Measurements from ENCODE around the gene PROC. TPM values are rescaled to one million over a fixed set of nuclear protein-coding genes. Genes with fewer than 3 reads are reported as not detected.

PROC gene
- total RNA-seq, 4 donors from 2014 or later: 1.3 to 6.3 (median 1.6) TPM; not detected in 1

DNA sequence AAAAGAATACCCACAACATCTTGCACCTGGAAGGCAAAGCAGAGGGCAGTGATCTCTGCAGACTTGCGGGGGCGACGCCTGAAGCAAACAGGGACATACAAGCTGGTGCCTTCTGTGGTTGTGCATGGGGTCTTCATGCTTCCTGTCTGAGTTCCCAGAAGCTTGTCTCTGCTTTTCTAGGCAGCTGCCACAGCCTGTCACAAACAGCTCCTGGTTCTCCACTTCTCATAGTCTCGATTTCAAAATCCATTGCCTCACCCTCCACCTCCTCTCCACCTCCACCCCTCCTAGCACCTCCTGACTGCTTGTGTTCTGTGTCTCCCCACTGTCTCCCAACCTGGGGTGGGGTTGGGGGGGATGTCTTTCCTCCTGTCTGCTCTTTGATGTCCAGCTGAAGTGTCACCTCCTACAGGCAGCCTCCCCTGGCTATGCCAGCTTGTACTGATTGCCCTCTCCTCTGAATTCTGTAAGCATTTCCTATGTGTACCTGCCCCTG, 1.7 kb upstream of the PROC start:
- peak overlapping the region; percentile 34 to 63 (median 57) for H3K4me3 ChIP-seq
- H3K27me3 ChIP-seq: no peaks in the 10 kb centered on the region
- H3K36me3 ChIP-seq: no peaks in the 10 kb centered on the region
- no peaks in the 10 kb centered on the region for H3K9me3 ChIP-seq
- TF ChIP-seq POLR2A (IDR thresholded peaks at IDR 0.05): no peak
- TF ChIP-seq, protein P1, sequence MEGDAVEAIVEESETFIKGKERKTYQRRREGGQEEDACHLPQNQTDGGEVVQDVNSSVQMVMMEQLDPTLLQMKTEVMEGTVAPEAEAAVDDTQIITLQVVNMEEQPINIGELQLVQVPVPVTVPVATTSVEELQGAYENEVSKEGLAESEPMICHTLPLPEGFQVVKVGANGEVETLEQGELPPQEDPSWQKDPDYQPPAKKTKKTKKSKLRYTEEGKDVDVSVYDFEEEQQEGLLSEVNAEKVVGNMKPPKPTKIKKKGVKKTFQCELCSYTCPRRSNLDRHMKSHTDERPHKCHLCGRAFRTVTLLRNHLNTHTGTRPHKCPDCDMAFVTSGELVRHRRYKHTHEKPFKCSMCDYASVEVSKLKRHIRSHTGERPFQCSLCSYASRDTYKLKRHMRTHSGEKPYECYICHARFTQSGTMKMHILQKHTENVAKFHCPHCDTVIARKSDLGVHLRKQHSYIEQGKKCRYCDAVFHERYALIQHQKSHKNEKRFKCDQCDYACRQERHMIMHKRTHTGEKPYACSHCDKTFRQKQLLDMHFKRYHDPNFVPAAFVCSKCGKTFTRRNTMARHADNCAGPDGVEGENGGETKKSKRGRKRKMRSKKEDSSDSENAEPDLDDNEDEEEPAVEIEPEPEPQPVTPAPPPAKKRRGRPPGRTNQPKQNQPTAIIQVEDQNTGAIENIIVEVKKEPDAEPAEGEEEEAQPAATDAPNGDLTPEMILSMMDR (IDR thresholded peaks at IDR 0.05): no peak
- peak in 1 of 3 donors; percentile 38 for DNase-seq
- H3K4me1 ChIP-seq: peaks cover 0 to 19% (median 6%) of the 10 kb centered on the region in 4 donors
- H3K27ac ChIP-seq: peak overlapping the region in 2 of 4 donors; percentile 48 to 70

DNA sequence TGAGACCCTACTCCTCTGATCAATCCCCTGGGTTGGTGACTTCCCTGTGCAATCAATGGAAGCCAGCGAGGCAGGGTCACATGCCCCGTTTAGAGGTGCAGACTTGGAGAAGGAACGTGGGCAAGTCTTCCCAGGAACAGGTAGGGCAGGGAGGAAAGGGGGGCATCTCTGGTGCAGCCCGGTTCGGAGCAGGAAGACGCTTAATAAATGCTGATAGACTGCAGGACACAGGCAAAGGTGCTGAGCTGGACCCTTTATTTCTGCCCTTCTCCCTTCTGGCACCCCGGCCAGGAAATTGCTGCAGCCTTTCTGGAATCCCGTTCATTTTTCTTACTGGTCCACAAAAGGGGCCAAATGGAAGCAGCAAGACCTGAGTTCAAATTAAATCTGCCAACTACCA, 821 bp upstream of the PROC start:
- H3K4me3 ChIP-seq: no peak overlapping the region
- no peaks in the 10 kb centered on the region for H3K36me3 ChIP-seq
- H3K4me1 ChIP-seq: peaks cover 0 to 15% (median 6%) of the 10 kb centered on the region in 4 donors
- DNase-seq: peak in 1 of 3 donors; percentile 38
- H3K27ac ChIP-seq: no peak overlapping the region
- H3K27me3 ChIP-seq: peaks cover 0 to 1% of the 10 kb centered on the region in 2 donors
- TF ChIP-seq, protein P1 (IDR thresholded peaks at IDR 0.05): no peak
- no peak for TF ChIP-seq POLR2A (IDR thresholded peaks at IDR 0.05)
- no peaks in the 10 kb centered on the region for H3K9me3 ChIP-seq

DNA sequence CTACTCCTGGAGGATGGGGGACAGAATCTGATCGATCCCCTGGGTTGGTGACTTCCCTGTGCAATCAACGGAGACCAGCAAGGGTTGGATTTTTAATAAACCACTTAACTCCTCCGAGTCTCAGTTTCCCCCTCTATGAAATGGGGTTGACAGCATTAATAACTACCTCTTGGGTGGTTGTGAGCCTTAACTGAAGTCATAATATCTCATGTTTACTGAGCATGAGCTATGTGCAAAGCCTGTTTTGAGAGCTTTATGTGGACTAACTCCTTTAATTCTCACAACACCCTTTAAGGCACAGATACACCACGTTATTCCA, 844 bp downstream of the PROC start:
- no peak for DNase-seq
- Histone ChIP-seq H3K27ac (no peak overlapping the region), H3K36me3 (no peaks in the 10 kb centered on the region), H3K4me1 (peaks cover 0 to 30% (median 15%) of the 10 kb centered on the region in 4 donors), H3K9me3 (no peaks in the 10 kb centered on the region), H3K4me3 (no peak overlapping the region), H3K27me3 (peaks cover 0 to 11% of the 10 kb centered on the region in 2 donors)
- TF ChIP-seq POLR2A (IDR thresholded peaks at IDR 0.05): no peak
- TF ChIP-seq, protein P1 (IDR thresholded peaks at IDR 0.05): no peak

DNA sequence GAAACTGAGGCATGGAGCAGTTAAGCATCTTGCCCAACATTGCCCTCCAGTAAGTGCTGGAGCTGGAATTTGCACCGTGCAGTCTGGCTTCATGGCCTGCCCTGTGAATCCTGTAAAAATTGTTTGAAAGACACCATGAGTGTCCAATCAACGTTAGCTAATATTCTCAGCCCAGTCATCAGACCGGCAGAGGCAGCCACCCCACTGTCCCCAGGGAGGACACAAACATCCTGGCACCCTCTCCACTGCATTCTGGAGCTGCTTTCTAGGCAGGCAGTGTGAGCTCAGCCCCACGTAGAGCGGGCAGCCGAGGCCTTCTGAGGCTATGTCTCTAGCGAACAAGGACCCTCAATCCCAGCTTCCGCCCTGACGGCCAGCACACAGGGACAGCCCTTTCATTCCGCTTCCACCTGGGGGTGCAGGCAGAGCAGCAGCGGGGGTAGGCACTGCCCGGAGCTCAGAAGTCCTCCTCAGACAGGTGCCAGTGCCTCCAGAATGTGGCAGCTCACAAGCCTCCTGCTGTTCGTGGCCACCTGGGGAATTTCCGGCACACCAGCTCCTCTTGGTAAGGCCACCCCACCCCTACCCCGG, 1.3 kb downstream of the PROC start:
- TF ChIP-seq, protein P1 (IDR thresholded peaks at IDR 0.05): no peak
- no peak for TF ChIP-seq POLR2A (IDR thresholded peaks at IDR 0.05)
- Histone ChIP-seq H3K36me3 (no peaks in the 10 kb centered on the region), H3K4me3 (peak overlapping the region in 1 of 4 donors; percentile 1), H3K27ac (no peak overlapping the region), H3K27me3 (peaks cover 0 to 11% of the 10 kb centered on the region in 2 donors), H3K9me3 (no peaks in the 10 kb centered on the region), H3K4me1 (peaks cover 0 to 30% (median 15%) of the 10 kb centered on the region in 4 donors)
- peak in 2 of 3 donors; percentile 11 to 40 for DNase-seq

DNA sequence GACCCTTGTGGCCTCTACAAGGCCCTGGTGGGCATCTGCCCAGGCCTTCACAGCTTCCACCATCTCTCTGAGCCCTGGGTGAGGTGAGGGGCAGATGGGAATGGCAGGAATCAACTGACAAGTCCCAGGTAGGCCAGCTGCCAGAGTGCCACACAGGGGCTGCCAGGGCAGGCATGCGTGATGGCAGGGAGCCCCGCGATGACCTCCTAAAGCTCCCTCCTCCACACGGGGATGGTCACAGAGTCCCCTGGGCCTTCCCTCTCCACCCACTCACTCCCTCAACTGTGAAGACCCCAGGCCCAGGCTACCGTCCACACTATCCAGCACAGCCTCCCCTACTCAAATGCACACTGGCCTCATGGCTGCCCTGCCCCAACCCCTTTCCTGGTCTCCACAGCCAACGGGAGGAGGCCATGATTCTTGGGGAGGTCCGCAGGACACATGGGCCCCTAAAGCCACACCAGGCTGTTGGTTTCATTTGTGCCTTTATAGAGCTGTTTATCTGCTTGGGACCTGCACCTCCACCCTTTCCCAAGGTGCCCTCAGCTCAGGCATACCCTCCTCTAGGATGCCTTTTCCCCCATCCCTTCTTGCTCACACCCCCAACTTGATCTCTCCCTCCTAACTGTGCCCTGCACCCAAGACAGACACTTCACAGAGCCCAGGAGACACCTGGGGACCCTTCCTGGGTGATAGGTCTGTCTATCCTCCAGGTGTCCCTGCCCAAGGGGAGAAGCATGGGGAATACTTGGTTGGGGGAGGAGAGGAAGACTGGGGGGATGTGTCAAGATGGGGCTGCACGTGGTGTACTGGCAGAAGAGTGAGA, 2.0 kb downstream of the PROC start:
- TF ChIP-seq, protein P1 (IDR thresholded peaks at IDR 0.05): no peak
- no peak for TF ChIP-seq POLR2A (IDR thresholded peaks at IDR 0.05)
- H3K27me3 ChIP-seq: peaks cover 0 to 11% of the 10 kb centered on the region in 2 donors
- no peak overlapping the region for H3K27ac ChIP-seq
- peak in 1 of 3 donors; percentile 12 for DNase-seq
- no peaks in the 10 kb centered on the region for H3K9me3 ChIP-seq
- peak overlapping the region in 1 of 4 donors; percentile 1 for H3K4me3 ChIP-seq
- no peaks in the 10 kb centered on the region for H3K36me3 ChIP-seq
- peaks cover 0 to 29% (median 15%) of the 10 kb centered on the region in 4 donors for H3K4me1 ChIP-seq
